Vagina (tissue), 2 donors: Measurements from ENCODE around the gene STOML1.

ENCODE experiments used
- POLR2A ChIP-seq, 2 donors: fragments of 450-650 bp; IDR thresholded peaks; one replicate each; pipeline ENCODE4 v1.6.1; 2017; ENCODE audit warnings: antibody characterized with exemption in 2 of 2, mild to moderate bottlenecking in 2 of 2, moderate library complexity in 2 of 2
- POLR2AphosphoS5 ChIP-seq, 2 donors: sonication (generic); formaldehyde crosslinking; IDR thresholded peaks; one replicate each; pipeline ENCODE4 v1.9.0; 2017; ENCODE audit warnings: antibody characterized with exemption in 2 of 2, mild to moderate bottlenecking in 2 of 2, low read depth in 1 of 2; ENCODE audit not compliant: insufficient read depth in 1 of 2
- TF ChIP-seq, protein P1 (sequence below), 3 experiments: fragments of 450-650 bp in 2 of 3; fragments of 200-600 bp in 1 of 3; sonication (generic) in 1 of 3; IDR thresholded peaks; one replicate each; pipeline ENCODE4 v1.5.1; 2017 to 2019; ENCODE audit warnings: antibody characterized with exemption in 3 of 3, mild to moderate bottlenecking in 2 of 3, moderate library complexity in 2 of 3

DNA sequence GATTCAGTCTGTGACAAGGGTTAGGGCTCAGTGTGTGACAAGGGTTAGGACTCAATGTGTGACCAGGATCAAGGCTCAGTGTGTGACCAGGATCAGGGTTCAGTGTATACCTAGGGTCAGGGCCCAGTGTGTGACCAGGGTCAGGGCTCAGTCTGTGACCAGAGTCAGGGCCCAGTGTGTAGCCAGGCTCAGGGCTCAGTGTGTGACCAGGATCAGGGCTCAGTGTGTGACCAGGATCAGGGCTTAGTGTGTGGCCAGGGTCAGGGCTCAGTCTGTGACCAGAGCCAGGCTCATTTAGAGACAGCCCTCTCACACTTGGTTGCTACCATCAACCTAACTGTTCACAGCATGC, 41.6 kb downstream of the STOML1 start:
- TF ChIP-seq, protein P1, sequence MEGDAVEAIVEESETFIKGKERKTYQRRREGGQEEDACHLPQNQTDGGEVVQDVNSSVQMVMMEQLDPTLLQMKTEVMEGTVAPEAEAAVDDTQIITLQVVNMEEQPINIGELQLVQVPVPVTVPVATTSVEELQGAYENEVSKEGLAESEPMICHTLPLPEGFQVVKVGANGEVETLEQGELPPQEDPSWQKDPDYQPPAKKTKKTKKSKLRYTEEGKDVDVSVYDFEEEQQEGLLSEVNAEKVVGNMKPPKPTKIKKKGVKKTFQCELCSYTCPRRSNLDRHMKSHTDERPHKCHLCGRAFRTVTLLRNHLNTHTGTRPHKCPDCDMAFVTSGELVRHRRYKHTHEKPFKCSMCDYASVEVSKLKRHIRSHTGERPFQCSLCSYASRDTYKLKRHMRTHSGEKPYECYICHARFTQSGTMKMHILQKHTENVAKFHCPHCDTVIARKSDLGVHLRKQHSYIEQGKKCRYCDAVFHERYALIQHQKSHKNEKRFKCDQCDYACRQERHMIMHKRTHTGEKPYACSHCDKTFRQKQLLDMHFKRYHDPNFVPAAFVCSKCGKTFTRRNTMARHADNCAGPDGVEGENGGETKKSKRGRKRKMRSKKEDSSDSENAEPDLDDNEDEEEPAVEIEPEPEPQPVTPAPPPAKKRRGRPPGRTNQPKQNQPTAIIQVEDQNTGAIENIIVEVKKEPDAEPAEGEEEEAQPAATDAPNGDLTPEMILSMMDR (IDR thresholded peaks at IDR 0.05), result no peak
- TF ChIP-seq POLR2A (IDR thresholded peaks at IDR 0.05) (no peak), POLR2AphosphoS5 (IDR thresholded peaks at IDR 0.05; ENCODE audit: insufficient read depth in 1 of 2, low read depth in 1 of 2) (no peak)
